Brain microvascular endothelial cell (primary cell): ENCODE data around the gene UAP1L1.

Experiments
- DNase-seq: peaks from one replicate; pipeline ENCODE4 v3.0.0-alpha.2; 2020
- H3K27ac ChIP-seq: fragments of 250-450 bp; sonication (Bioruptor Pico); 2 replicates; pipeline ENCODE4 v1.5.1; 2020; ENCODE audit warnings: mild to moderate bottlenecking, moderate library complexity
- H3K27me3 ChIP-seq: fragments of 250-450 bp; sonication (Bioruptor Pico); replicated peaks from 2 replicates; pipeline ENCODE4 v1.5.1; 2020; ENCODE audit warnings: mild to moderate bottlenecking
- H3K36me3 ChIP-seq: fragments of 250-450 bp; sonication (Bioruptor Pico); replicated peaks from 2 replicates; pipeline ENCODE4 v1.5.1; 2020; ENCODE audit warnings: mild to moderate bottlenecking
- H3K4me3 ChIP-seq: 2 replicates; pipeline ENCODE4 v1.5.1; 2011; ENCODE audit warnings: low read depth, mild to moderate bottlenecking, control low read depth, low read length, moderate library complexity
- CTCF ChIP-seq: IDR thresholded peaks from 2 replicates; pipeline ENCODE4 v1.5.1; 2011; ENCODE audit warnings: low read depth, mild to moderate bottlenecking, moderate library complexity, low read length, control low read depth, inconsistent platforms; ENCODE audit errors: missing control alignments
- in situ Hi-C: cut with HindIII; loops from 2 replicates; pipeline ENCODE4 v1.10.0; 2017; ENCODE audit warnings: low sequenced_read_pairs, low pct_ligation_motif_present

The UAP1L1 gene

GRCh38 chr9:137130176-137130755, 52.9 kb downstream of the UAP1L1 start:
- H3K27me3 ChIP-seq: no peaks in the 10 kb centered on the region
- H3K4me3 ChIP-seq: peak overlapping the region; percentile 75
- no peaks in the 10 kb centered on the region for H3K36me3 ChIP-seq
- no peak for DNase-seq
- in situ Hi-C loops: no loop called here
- no peak for TF ChIP-seq CTCF
- H3K27ac ChIP-seq: peak overlapping the region; percentile 58
